Left ventricle myocardium superior (tissue), 1 donor: ENCODE results near the gene TMEM120B. TPM values are rescaled to one million over a fixed set of nuclear protein-coding genes. Genes with fewer than 3 reads are reported as not detected.
"Not testable (repeated sequence)": the region's sequence is repeated elsewhere in the genome, so short reads cannot be mapped to it uniquely, and the experiment has no call there.

Experiments used
- ATAC-seq: fragments of 200-7000 bp; cut with Tn5 transposase; one replicate; pipeline ENCODE4 v1.9.1; 2020; ENCODE audit warnings: mild to moderate bottlenecking, moderate library complexity
- DNase-seq: peaks from one replicate; pipeline ENCODE4 v3.0.0-alpha.2; 2020
- intact Hi-C: fragments of 100-400 bp; cut with micrococcal nuclease; formaldehyde crosslinking; loops from one replicate; pipeline ENCODE4 v1.11.0; 2022
- total RNA-seq: library from RNA; stranded (reverse); fragmentation: NEBNext Ultra II Directional; extraction: Animal tissue kit (Norgen Biotek cat#: 25700); gene quantifications from one replicate; pipeline ENCODE4 v1.2.1, GENCODE V29; 2021
- donor health status: DM: no; HTN: yes; CAD: no; lungs with severe emphysema.

TMEM120B gene
- total RNA-seq, 1 donor from 2014 or later = 9.9 TPM

- ATAC-seq (peak; percentile 25), DNase-seq (no peak)
- intact Hi-C loops = no loop called here
Measured at GRCh38 chr12:121786440-121786825, 73.9 kb downstream of the TMEM120B start.

GRCh38 chr12:121787063-121788025, 74.8 kb downstream of the TMEM120B start:
- DNase-seq (no peak), ATAC-seq (peak; percentile 50)
- intact Hi-C loops = no loop called here

GRCh38 chr12:121788176-121788818, 75.7 kb downstream of the TMEM120B start:
- ATAC-seq (no peak), DNase-seq (no peak)

GRCh38 chr12:121789233-121789781, 76.8 kb downstream of the TMEM120B start:
- DNase-seq (no peak), ATAC-seq (no peak)
- intact Hi-C loops = no loop called here

More at GRCh38 chr12:121788176-121788818, 75.7 kb downstream of the TMEM120B start:
- intact Hi-C loops = no loop called here

GRCh38 chr12:121789800-121790728, 77.5 kb downstream of the TMEM120B start:
- DNase-seq = peak; percentile 72
- intact Hi-C loops = loop anchor here (10.0 kb wide), 1 partner anchor 95 kb away; the partner anchor contains the start of gene PSMD9
- no peak for ATAC-seq

GRCh38 chr12:121790785-121791184, 78.2 kb downstream of the TMEM120B start:
- not testable (repeated sequence) for DNase-seq
- intact Hi-C loops = loop anchor here (10.0 kb wide), 1 partner anchor 94 kb away; the partner anchor contains the start of gene PSMD9

GRCh38 chr12:121791671-121792551, 79.4 kb downstream of the TMEM120B start:
- no peak for ATAC-seq
- intact Hi-C loops = loop anchor here (10.0 kb wide), 1 partner anchor 93 kb away; the partner anchor contains the start of gene PSMD9
- no peak for DNase-seq

More at GRCh38 chr12:121790785-121791184, 78.2 kb downstream of the TMEM120B start:
- not testable (repeated sequence) for ATAC-seq

GRCh38 chr12:121792607-121793439, 80.3 kb downstream of the TMEM120B start:
- ATAC-seq = peak; percentile 11
- DNase-seq = peak; percentile 80
- intact Hi-C loops = loop anchor here (10.0 kb wide), 1 partner anchor 92 kb away; the partner anchor contains the start of gene PSMD9

GRCh38 chr12:121793440-121793837, 80.9 kb downstream of the TMEM120B start, which contains the start of gene RHOF:
TSS of gene RHOF (minus strand) at chr12:121793688. CDS start at chr12:121793633, 55 bp downstream.
- peak; percentile 78 for DNase-seq

GRCh38 chr12:121793838-121794533, 81.4 kb downstream of the TMEM120B start:
- DNase-seq (peak; percentile 95), ATAC-seq (peak; percentile 62)
- intact Hi-C loops = loop anchor here (10.0 kb wide), 1 partner anchor 91 kb away; the partner anchor contains the start of gene PSMD9

More at GRCh38 chr12:121793440-121793837, 80.9 kb downstream of the TMEM120B start, which contains the start of gene RHOF:
- peak; percentile 41 for ATAC-seq
- intact Hi-C loops = loop anchor here (10.0 kb wide), 1 partner anchor 91 kb away; the partner anchor contains the start of gene PSMD9

- DNase-seq = peak; percentile 64
- no peak for ATAC-seq
- intact Hi-C loops = loop anchor here (10.0 kb wide), 1 partner anchor 90 kb away; the partner anchor contains the start of gene PSMD9
Measured at GRCh38 chr12:121794534-121795033, 82.0 kb downstream of the TMEM120B start.

GRCh38 chr12:121795034-121795968, 82.7 kb downstream of the TMEM120B start:
- intact Hi-C loops = loop anchor here (10.0 kb wide), 1 partner anchor 90 kb away; the partner anchor contains the start of gene PSMD9
- ATAC-seq (peak; percentile 34), DNase-seq (peak; percentile 93)

GRCh38 chr12:121796855-121797751, 84.6 kb downstream of the TMEM120B start:
- intact Hi-C loops = loop anchor here (10.0 kb wide), 1 partner anchor 88 kb away; the partner anchor contains the start of gene PSMD9
- peak; percentile 51 for ATAC-seq

More at GRCh38 chr12:121796855-121797751, 84.6 kb downstream of the TMEM120B start:
- DNase-seq = peak; percentile 99
